HG03196 (cell line): ENCODE results near the gene NBPF3.
"Not testable (repeated sequence)": the region's sequence is repeated elsewhere in the genome, so short reads cannot be mapped to it uniquely, and the experiment has no call there.

Source experiments
- ATAC-seq: cut with Tn5 transposase; IDR thresholded peaks from one replicate; pipeline ENCODE4 v1.9.1; 2021; ENCODE audit not compliant: unreplicated experiment

NBPF3 gene, protein sequence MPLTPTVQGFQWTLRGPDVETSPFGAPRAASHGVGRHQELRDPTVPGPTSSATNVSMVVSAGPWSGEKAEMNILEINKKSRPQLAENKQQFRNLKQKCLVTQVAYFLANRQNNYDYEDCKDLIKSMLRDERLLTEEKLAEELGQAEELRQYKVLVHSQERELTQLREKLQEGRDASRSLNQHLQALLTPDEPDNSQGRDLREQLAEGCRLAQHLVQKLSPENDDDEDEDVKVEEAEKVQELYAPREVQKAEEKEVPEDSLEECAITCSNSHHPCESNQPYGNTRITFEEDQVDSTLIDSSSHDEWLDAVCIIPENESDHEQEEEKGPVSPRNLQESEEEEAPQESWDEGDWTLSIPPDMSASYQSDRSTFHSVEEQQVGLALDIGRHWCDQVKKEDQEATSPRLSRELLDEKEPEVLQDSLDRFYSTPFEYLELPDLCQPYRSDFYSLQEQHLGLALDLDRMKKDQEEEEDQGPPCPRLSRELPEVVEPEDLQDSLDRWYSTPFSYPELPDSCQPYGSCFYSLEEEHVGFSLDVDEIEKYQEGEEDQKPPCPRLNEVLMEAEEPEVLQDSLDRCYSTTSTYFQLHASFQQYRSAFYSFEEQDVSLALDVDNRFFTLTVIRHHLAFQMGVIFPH

DNA sequence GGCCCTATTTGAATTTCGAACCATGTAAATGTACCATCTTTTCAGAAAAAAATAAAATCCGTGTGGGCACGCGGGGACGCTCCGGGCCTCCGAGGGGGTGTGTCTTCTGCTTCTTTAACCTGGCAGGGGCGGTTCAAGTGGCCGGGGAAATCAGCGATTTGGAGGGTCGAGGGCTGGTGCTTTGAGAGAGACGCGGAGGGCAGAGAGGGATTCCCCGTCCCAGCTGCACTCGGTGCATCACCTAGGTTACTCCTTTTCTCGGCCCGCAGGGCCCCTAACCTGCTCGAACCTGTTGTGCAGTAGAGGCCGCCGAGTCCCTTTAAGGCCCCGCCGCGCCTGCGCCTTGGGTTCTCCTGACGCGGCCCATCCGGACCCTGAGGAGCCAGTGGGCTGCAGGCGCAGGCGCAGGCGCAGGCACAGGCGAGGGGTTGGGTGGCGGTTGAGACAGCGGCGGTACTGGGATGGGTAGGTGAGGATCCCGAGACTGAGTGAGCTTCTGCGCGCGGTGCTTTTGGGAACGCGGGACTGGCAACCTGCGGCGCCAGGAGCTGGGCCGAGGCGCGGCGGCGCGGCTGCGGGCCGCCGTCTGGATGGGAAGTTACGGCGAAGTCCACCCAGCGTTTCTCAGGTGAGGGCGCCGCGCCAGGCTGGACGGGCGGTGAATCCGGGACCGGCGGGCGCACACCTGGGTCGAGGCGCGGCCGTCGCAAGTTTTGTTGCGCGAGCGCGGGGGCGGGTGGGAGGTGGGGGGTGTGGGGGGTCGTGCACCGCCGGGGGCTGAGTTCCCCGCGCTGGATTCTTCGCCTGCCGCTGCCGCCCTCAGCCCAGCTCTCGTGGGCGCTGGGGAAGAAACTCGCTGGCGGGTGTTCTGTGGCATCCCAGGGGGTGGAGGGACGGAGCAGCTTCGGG lies at the start of gene NBPF3:
TSS of gene NBPF3 (plus strand) at position 417 of the 909 bp plus-strand sequence. CDS start 4,950 bp downstream, outside the sequence.
- ATAC-seq = peak; percentile 92

DNA sequence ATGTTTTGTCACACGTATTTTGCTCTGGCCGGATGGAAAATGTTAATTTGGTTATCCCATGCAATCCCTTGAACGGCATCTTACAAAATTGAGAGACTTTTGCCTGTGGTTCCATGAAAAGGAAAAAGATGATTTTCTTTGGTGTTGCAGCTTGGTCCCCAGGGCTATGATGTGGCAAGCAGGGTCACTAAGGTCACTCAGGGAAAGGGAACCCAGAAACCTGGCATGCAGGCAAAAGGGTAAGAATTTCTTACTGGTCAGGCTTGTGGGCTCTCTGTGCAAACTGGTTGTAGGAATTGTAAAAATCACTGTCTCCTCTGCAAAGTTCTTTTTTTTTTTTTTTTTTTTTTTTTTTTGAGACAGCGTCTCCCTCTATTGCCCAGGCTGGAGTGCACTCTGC lies 48.4 kb upstream of the NBPF3 start:
- ATAC-seq = no peak

DNA sequence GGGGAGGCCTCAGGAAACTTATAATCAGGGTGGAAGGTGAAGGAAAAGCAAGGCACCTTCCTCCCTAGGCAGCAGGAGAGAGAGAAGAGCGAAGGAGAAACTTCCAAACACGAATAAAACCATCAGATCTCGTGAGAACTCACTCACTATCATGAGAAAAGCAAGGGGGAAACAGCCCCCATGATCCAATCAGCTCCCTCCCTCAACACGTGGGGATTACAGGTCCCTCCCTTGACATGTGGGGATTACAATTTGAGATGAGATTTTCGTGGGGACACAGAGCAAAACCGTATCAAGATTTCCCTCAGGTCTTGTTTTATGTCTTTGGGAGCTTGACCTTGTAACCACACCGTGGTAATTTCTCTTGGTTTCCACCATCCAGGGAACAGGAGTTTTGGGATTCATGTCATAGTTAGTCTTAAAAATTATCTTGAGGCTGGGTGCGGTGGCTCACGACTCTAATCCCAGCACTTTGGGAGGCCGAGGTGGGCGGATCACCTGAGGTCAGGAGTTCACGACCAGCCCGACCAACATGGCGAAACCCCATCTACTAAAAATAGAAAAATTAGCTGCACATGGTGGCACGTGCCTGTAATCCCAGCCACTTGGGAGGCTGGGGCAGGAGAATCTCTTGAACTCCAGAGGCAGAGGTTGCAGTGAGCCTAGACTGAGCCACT lies 47.2 kb upstream of the NBPF3 start:
- no peak for ATAC-seq

DNA sequence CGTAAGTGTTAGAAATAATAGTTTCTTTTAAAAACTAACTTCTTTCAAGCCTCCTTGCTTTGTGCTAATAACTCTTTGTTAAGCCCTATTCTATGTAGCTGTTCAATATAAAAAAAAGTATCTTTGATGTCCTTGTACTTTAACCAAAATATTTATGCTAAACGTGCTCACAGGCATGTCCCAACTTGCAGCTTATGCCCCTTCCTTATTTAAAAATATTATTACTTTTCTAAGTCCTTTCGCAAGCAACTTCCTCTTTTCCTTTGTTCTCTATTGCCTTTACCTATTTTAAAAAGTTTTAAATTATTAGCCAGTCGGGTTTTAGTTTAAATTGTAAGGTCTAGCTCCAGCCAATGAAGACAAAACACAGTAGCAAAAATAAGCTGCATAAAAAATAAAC lies 43.4 kb upstream of the NBPF3 start:
- ATAC-seq = no peak

DNA sequence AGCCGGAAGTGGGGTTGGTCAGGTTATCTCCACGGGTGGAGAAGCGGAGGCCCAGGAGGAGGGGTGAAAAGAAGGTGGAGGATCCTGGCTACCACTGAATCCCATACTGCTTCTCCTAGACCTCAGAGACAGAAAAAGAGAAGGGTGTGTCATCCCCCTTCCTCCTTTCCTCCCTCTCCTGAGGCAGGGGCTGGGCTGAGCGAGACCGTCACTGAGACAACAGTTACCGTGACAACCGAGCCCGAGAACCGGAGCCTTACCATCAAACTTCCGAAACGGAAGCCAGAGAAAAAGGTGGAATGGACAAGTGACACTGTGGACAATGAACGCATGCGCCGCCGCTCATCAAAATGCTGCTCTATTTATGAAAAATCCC lies 42.1 kb upstream of the NBPF3 start:
- ATAC-seq = no peak

DNA sequence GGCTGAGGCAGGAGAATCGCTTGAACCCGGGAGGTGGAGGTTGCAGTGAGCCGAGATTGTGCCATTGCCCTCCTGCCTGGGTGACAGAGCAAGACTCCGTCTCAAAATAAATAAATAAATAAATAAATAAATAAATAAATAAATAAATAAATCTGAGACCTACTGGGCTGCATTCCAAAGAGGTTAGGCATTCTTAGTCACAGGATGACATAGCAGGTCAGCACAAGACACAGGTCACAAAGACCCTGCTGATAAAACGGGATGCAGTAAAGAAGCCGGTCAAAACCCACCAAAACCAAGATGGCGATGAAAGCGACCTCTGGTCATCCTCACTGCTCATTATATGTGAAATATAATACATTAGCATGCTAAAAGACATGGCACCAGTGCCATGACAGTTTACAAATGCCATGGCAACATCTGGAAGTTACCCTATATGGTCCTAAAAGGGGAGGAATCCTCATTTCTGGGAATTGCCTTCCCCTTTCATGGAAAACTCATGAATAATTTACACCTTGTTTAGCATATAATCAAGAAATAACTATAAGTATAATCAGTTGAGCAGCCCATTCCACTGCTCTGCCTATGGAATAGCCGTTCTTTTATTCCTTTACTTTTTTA lies 38.1 kb upstream of the NBPF3 start:
- ATAC-seq = not testable (repeated sequence)

DNA sequence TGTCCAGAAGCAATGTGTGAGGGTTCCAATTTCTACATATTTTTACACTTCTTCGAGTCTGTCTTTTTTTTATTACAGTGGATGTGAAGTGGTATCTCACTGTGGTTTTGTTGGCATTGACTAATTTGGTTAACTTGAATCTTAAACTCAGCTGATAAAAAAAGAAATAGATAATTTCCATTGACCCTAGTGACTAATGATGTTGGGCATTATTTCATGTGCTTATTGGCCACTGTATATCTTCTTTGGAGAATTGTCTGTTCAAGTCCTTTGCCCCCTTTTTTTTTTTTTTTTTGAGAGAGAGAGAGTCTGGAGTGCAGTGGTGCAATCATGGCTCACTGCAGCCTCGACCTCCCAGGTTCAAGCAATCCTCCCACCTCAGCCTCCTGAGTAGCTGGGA lies 33.3 kb upstream of the NBPF3 start:
- no peak for ATAC-seq

DNA sequence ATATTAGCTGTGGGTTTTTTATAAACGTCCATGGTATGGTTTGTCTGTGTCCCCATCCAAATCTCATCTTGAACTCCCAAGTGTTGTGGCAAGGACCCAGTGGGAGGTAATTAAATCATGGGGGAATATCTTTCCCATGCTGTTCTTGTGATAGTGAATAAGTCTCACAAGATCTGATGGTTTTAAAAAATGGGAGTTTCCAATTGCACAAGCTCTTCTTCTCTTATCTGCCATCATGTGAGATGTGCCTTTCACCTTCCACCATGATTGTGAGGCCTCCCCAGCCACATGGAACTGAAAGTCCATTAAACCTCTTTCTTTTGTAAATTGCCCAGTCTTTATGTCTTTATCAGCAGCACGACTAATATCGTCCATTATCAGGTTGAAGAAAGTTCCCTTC lies 30.0 kb upstream of the NBPF3 start:
- not testable (repeated sequence) for ATAC-seq

DNA sequence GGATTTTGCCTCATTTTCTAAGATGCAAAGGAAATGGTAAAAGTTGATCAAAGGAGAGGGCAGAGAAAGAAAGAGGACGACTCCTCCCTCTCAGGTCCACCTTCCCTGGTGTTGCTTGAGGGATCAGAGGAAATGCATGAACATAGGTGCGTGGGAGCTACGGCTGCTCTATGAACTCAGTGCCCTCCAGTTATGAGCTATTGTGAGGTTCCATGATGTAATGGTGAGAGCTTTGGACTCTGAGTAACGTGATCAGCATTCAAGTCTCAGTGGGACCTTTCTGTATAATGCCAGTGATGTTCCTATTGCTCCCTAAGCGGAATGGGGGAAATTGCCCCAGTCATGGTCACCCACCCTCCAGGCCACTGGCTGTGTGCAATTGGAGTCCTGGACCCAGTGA lies 25.9 kb upstream of the NBPF3 start:
- no peak for ATAC-seq

DNA sequence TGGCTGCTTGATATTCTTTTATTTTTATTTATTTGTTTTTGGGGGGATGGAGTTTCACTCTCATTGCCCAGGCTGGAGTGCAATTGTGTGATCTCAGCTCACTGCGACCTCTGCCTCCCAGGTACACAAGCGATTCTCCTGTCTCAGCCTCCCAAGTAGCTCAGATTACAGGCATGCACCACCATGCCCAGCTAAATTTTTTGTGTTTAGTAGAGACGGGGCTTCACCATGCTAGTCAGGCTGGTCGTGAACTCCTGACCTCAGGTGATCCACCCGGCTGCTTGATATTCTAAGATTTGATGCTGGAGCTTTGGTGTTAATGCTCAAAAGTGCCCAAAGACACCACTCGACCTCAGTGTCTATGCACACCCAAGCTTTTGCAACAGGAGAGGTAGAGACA lies 19.6 kb upstream of the NBPF3 start:
- ATAC-seq = not testable (repeated sequence)

DNA sequence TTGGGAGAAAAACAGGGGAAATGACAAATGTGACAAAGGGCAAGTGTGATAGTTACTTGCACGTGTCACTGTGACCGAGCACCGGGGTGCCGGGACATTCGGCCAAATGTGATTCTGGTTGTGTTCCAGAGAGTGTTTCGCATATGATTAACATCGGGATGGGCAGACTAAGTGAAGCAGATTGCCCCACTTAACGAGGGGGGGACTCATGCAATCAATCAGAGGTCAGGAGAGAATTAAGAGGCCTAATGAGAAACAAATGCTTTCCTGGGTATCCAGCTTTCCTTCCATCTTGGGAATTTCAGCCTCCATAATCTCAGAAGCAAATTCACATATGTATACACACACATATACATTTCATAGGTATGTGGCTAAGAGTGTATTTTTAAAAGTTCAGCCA lies 18.6 kb upstream of the NBPF3 start:
- ATAC-seq = not testable (repeated sequence)

DNA sequence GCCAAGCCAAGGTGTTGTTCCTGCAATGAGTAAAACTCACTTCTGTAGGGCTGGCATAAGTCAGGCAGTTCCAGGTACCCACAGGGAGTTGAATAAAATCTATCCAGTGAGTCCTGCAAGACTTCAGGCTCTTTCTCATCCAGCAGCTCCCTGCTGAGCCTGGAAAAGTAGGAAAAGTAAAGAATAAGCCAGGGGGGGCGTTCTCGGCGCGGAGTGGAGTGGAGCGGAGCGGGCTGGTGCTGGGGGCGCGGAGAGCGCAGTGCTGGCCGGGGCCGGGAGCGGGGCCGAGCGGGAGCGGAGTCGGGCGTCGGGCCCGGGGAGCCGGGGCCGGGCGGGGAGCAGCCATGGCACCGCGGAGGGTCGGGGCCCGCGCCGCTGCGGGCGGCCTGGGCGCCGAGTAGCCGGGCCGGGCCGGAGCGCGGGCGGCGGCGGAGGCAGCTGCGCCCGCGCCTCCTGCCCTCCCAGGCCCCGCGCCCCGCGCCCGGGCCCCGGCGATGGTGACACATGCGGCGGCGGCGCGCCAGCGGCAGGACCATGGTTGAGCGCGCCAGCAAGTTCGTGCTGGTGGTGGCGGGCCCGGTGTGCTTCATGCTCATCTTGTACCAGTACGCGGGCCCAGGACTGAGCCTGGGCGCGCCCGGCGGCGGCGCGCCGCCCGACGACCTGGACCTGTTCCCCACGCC lies 12.0 kb upstream of the NBPF3 start:
- not testable (repeated sequence) for ATAC-seq

DNA sequence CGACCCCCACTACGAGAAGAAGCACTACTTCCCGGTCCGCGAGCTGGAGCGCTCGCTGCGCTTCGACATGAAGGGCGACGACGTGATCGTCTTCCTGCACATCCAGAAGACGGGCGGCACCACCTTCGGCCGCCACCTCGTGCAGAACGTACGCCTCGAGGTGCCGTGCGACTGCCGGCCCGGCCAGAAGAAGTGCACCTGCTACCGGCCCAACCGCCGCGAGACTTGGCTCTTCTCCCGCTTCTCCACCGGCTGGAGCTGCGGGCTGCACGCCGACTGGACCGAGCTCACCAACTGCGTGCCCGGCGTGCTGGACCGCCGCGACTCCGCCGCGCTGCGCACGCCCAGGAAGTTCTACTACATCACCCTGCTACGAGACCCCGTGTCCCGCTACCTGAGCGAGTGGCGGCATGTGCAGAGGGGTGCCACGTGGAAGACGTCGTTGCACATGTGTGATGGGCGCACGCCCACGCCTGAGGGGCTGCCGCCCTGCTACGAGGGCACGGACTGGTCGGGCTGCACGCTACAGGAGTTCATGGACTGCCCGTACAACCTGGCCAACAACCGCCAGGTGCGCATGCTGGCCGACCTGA lies 11.4 kb upstream of the NBPF3 start:
- ATAC-seq = not testable (repeated sequence)

DNA sequence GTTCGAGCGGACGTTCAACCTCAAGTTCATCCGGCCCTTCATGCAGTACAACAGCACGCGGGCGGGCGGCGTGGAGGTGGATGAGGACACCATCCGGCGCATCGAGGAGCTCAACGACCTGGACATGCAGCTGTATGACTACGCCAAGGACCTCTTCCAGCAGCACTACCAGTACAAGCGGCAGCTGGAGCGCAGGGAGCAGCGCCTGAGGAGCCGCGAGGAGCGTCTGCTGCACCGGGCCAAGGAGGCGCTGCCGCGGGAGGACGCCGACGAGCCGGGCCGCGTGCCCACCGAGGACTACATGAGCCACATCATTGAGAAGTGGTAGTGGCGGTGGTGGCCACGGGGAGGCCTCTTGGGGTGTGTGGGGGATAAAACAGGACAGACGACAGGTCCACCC lies 10.7 kb upstream of the NBPF3 start:
- not testable (repeated sequence) for ATAC-seq

DNA sequence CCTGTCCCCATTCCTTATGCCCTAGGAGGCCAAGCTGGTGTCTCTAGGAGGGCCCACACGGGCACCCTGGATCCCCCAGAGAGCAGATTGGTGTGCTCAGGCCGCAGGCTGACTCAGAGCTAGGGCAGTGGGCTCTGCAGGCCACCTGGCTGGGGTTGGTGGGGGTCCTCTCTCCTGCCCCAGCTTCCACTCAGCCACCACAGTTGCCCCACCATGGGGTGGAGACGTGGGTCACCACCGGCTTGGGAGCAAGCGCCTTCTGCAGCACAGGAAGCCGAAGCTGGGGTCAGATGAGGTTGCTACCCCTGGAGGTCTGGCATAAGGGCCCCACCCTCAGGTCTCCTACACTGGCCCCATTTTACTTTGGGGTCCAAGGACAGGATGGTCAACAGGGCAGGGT lies 9.1 kb upstream of the NBPF3 start:
- ATAC-seq = not testable (repeated sequence)

DNA sequence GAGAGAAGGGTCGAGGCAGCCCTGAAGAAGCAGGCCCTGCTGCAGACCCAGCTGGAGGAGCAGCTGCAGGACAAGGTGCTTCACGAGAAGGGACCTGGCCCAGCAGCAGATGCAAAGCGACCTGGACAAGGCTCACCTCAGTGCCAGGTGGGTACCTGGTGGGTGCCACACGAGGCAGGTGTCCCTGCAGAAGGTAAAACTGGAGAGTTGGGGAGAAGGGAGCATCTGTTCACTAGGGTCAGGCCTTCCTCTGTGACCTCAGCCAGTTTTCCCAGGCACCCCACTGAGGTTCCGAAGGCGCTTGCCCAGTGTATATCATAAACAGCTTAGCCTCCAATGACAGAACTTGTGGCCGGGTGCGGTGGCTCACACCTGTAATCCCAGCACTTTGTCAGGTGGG lies 5.5 kb upstream of the NBPF3 start:
- ATAC-seq = no peak

DNA sequence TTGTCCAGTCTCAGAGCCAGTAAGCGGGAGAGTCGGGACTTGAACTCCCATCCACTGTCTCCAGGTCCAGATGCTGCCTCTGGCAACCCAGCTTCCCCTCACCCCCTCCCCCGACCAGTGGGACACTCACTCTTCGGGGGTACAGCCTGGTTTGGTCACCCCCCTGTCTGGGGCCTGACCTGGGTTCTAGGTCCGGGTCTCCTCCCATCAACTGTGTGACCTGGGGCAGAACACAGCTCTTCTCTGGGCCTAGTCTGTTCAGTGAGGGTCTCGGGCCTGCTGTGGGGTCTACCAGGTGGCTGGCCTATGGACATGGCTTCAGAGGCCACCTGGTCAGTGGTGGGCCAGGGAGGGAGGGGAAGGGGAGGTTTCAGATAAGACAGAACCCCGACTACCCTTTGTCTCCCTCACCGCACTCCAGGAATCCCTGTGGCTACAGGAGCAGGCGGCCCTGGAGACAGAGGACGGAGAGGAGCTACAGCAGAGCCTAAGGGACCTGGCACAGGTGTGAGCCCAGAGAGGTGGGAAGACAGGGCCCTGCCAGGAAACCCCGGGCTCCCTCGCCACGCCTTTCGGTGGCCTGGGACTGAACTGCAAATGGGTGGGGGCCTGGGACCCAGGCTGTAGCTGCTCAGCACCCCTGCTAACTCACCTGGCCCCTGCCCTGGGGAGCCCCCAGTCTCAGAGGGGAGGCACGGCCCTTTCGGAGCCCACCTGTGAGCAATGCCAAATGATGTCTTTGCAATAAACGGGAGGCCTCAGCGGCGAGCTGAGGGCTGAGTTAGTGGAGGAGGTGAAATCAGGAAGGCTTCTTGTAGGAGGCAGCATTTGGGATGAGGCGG lies 4.1 kb upstream of the NBPF3 start:
- ATAC-seq = no peak

DNA sequence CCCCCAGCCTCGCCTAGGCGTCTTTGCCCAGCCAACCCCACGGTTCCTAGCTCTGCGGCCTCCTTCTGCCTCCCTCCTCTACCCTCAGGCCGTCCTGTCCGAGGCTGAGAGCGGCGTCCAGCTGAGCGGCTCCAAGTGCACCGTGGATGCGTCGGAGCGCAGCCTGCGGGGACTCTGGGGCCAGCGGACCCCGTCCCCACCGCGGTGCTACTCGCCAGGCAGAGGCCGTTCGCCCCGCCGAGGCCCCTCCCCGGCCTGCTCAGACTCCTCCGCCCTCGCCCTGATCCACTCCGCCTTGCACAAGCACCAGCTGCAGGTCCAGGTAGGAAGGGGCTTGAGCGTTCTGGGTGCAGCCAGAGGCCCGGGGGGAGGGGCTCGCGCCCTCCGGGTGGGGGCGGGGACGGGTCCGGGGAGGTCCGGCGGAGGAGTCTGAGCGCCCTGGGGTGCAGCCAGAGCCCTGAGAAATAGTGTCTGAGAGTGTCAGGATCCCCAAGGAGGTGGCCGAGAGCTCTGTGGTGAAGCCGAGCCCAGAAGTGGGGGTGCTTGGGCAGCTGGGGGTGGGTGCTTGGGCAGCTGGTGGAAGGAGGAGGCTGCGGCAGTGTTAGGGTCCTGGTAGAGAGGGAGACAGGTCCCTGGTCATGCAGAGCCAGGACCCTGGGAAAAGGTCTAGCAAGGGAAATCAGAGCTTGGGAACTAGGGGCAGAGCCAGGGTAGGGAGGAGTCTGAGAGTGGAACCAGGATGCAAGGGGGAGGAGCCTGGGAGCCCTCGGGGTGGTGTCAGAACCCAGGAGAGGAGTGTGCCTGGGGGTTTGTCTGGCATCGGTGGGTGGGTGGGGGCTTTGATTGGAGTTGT lies 3.2 kb upstream of the NBPF3 start:
- ATAC-seq = no peak
